DOHH2 (cell line): ENCODE data around the gene CYP1A1.

Experiments used
- EZH2phosphoT487 ChIP-seq: fragments of 200-600 bp; sonication (generic); IDR thresholded peaks from 2 replicates; pipeline ENCODE4 v1.6.1; 2017; ENCODE audit warnings: borderline replicate concordance, mild to moderate bottlenecking, antibody characterized with exemption, low read length, moderate library complexity, mixed read lengths
- TF ChIP-seq, protein P1 (sequence below): fragments of 200-600 bp; sonication (generic); IDR thresholded peaks from one replicate; pipeline ENCODE4 v1.5.1; 2014; ENCODE audit warnings: antibody characterized with exemption, mild to moderate bottlenecking, low read depth, low read length; ENCODE audit not compliant: poor library complexity, severe bottlenecking

DNA sequence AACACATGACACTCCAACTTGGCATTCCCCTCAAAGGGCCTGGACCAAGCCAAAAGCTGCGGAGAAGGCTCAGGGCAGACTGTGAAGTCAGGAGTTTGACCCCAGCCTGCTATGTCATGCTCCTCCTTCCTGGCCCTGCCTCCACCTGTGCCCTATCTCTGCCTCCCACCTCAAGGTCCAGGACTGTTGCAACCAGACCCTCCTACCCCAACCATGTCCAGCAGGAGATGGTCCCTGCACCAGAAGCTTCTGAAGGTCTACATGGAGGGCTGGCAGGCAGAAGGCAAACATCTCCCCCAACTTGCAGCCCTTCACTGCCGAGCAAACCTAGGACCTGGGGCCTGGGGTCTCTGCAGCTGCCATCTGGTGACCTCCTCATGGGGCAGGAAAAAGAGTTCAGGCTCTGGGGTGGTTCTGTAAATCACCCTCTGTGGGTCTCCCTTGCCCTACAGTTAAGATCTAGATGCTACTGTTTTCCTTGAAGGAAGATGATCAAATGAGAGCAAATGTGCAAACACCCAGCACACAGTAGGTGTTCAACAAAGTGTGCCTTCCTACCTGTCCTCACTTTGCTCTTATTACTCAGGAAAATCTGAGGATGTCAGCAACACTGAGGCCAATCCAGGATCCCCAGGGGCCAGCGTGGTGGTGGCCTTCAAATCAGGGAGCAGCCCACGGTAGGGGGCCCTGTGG is 45.0 kb upstream of the CYP1A1 start:
- no peak for TF ChIP-seq EZH2phosphoT487
- TF ChIP-seq, protein P1, sequence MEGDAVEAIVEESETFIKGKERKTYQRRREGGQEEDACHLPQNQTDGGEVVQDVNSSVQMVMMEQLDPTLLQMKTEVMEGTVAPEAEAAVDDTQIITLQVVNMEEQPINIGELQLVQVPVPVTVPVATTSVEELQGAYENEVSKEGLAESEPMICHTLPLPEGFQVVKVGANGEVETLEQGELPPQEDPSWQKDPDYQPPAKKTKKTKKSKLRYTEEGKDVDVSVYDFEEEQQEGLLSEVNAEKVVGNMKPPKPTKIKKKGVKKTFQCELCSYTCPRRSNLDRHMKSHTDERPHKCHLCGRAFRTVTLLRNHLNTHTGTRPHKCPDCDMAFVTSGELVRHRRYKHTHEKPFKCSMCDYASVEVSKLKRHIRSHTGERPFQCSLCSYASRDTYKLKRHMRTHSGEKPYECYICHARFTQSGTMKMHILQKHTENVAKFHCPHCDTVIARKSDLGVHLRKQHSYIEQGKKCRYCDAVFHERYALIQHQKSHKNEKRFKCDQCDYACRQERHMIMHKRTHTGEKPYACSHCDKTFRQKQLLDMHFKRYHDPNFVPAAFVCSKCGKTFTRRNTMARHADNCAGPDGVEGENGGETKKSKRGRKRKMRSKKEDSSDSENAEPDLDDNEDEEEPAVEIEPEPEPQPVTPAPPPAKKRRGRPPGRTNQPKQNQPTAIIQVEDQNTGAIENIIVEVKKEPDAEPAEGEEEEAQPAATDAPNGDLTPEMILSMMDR = no peak
